SK-N-SH treated with all-trans-retinoic acid at 6 μM for 48 hours (cell line): ENCODE measurements around the gene LYRM9.

Experiments used
- ATAC-seq: fragments of 200-7000 bp; cut with Tn5 transposase; 3 replicates; pipeline ENCODE4 v1.9.1; 2020; ENCODE audit warnings: mild to moderate bottlenecking, moderate library complexity
- ARNTL ChIP-seq: fragments of 450-650 bp; formaldehyde crosslinking; IDR thresholded peaks from 2 replicates; pipeline ENCODE4 v1.5.0; 2020; ENCODE audit warnings: low read depth, mild to moderate bottlenecking, moderate library complexity, borderline replicate concordance
- BACH2 ChIP-seq: fragments of 250-450 bp; sonication (Bioruptor Pico); IDR thresholded peaks from 2 replicates; pipeline ENCODE4 v1.9.0; 2021; ENCODE audit warnings: mild to moderate bottlenecking, borderline replicate concordance
- CSDC2 ChIP-seq: fragments of 250-450 bp; sonication (Bioruptor Pico); IDR thresholded peaks from 2 replicates; pipeline ENCODE4 v1.5.0; 2020; ENCODE audit warnings: mild to moderate bottlenecking, moderate library complexity
- ESRRG ChIP-seq: fragments of 250-450 bp; sonication (Bioruptor Pico); IDR thresholded peaks from 2 replicates; pipeline ENCODE4 v1.6.1; 2021; ENCODE audit warnings: mild to moderate bottlenecking
- ISL1 ChIP-seq: fragments of 250-450 bp; sonication (Bioruptor Pico); IDR thresholded peaks from 2 replicates; pipeline ENCODE4 v2.1.2; 2022; ENCODE audit warnings: mild to moderate bottlenecking, moderate library complexity
- OSR1 ChIP-seq: fragments of 250-450 bp; sonication (Bioruptor Pico); IDR thresholded peaks from 2 replicates; pipeline ENCODE4 v1.8.0; 2022; ENCODE audit warnings: moderate library complexity, mild to moderate bottlenecking, inconsistent platforms
- PPARA ChIP-seq: fragments of 250-450 bp; sonication (Bioruptor Pico); IDR thresholded peaks from 2 replicates; pipeline ENCODE4 v1.5.0; 2020; ENCODE audit warnings: mild to moderate bottlenecking, borderline replicate concordance
- RARB ChIP-seq: fragments of 250-450 bp; sonication (Bioruptor Pico); IDR thresholded peaks from 2 replicates; pipeline ENCODE4 v1.8.0; 2021; ENCODE audit warnings: mild to moderate bottlenecking, moderate library complexity
- SNAI2 ChIP-seq: fragments of 250-450 bp; sonication (Bioruptor Pico); IDR thresholded peaks from 2 replicates; pipeline ENCODE4 v1.5.0; 2020; ENCODE audit warnings: mild to moderate bottlenecking, moderate library complexity
- TCF4 ChIP-seq: fragments of 250-450 bp; sonication (Bioruptor Pico); IDR thresholded peaks from 2 replicates; pipeline ENCODE4 v1.8.0; 2021; ENCODE audit warnings: mild to moderate bottlenecking, moderate library complexity, borderline replicate concordance
- TOX ChIP-seq: fragments of 250-450 bp; sonication (Bioruptor Pico); IDR thresholded peaks from 2 replicates; pipeline ENCODE4 v1.8.0; 2021; ENCODE audit warnings: mild to moderate bottlenecking, moderate library complexity, borderline replicate concordance
- ZC3H10 ChIP-seq: fragments of 250-450 bp; sonication (Bioruptor Pico); IDR thresholded peaks from 2 replicates; pipeline ENCODE4 v1.5.1; 2021; ENCODE audit warnings: mild to moderate bottlenecking, moderate library complexity
- ZFP30 ChIP-seq: fragments of 450-650 bp; formaldehyde crosslinking; IDR thresholded peaks from 2 replicates; pipeline ENCODE4 v1.5.0; 2022; ENCODE audit warnings: mild to moderate bottlenecking, moderate library complexity
- ZNF565 ChIP-seq: fragments of 450-650 bp; formaldehyde crosslinking; conservative IDR thresholded peaks from 2 replicates; pipeline ENCODE4 v1.5.0; 2020; ENCODE audit warnings: low read depth, mild to moderate bottlenecking, moderate library complexity
- ZNF70 ChIP-seq: fragments of 450-650 bp; formaldehyde crosslinking; IDR thresholded peaks from 2 replicates; pipeline ENCODE4 v1.5.0; 2020; ENCODE audit warnings: mild to moderate bottlenecking, moderate library complexity
- ZNF8 ChIP-seq: fragments of 450-650 bp; formaldehyde crosslinking; IDR thresholded peaks from 2 replicates; pipeline ENCODE4 v1.5.0; 2020; ENCODE audit warnings: mild to moderate bottlenecking, moderate library complexity
- TF ChIP-seq, protein P1 (sequence below): fragments of 250-450 bp; sonication (Bioruptor Pico); IDR thresholded peaks from 2 replicates; pipeline ENCODE4 v1.5.1; 2020; ENCODE audit warnings: low read depth, mild to moderate bottlenecking, moderate library complexity
- TF ChIP-seq, protein P2 (sequence below): fragments of 250-450 bp; sonication (Bioruptor Pico); IDR thresholded peaks from 2 replicates; pipeline ENCODE4 v1.5.0; 2020; ENCODE audit warnings: mild to moderate bottlenecking, moderate library complexity
- TF ChIP-seq, protein P3 (sequence below): fragments of 250-450 bp; sonication (Bioruptor Pico); IDR thresholded peaks from 2 replicates; pipeline ENCODE4 v1.5.1; 2021; ENCODE audit warnings: mild to moderate bottlenecking, moderate library complexity
- TF ChIP-seq, protein P4 (sequence below): fragments of 250-450 bp; sonication (Bioruptor Pico); IDR thresholded peaks from 2 replicates; pipeline ENCODE4 v1.8.0; 2021; ENCODE audit warnings: low read depth, mild to moderate bottlenecking, moderate library complexity, borderline replicate concordance

LYRM9 gene

DNA sequence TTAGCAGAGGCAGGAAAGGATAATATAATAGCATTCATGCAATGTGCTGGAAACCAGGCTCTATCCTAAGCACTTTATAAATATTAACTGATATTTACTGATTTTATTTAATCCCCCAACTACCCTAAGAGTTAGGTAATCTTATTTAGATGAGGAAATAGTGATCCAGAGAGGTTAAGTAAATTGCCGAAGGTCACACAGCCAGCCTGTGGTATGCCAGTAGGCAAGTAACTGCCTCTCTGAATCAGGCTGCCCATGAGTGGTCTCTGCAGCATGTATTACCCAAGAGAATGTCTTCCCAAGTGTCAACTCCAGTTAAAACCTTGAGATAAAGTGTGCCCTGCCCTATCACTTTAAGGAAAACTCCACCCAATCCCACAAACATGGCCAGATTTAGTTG is 25.3 kb upstream of the LYRM9 start:
- TF ChIP-seq, protein P1, sequence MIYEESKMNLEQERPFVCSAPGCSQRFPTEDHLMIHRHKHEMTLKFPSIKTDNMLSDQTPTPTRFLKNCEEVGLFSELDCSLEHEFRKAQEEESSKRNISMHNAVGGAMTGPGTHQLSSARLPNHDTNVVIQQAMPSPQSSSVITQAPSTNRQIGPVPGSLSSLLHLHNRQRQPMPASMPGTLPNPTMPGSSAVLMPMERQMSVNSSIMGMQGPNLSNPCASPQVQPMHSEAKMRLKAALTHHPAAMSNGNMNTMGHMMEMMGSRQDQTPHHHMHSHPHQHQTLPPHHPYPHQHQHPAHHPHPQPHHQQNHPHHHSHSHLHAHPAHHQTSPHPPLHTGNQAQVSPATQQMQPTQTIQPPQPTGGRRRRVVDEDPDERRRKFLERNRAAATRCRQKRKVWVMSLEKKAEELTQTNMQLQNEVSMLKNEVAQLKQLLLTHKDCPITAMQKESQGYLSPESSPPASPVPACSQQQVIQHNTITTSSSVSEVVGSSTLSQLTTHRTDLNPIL (CRISPR knock-in tag), result no peak
- TF ChIP-seq ZNF8, result peak; percentile 84
- no peak for ATAC-seq

DNA sequence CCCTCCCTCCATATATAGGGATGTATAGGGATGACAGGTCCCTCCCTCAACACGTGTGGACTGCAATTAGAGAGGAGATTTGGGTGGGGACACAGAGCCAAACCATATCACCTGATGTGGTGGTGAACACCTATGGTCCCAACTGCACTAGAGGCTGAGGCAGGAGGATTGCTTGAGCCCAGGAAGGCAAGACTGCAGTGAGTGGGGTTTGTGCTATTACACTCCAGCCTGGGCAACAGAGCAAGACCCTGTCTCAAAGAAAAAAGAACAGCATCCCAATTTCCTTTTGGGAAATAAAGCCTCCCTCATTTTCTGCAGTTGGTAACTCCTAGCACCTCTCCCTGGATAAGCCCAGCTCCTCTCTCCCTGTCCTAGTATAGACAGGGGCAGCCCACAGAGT is 23.8 kb upstream of the LYRM9 start:
- no peak for TF ChIP-seq ZFP30 (CRISPR knock-in tag)
- no peak for TF ChIP-seq BACH2
- TF ChIP-seq CSDC2, result no peak
- TF ChIP-seq, protein P2, sequence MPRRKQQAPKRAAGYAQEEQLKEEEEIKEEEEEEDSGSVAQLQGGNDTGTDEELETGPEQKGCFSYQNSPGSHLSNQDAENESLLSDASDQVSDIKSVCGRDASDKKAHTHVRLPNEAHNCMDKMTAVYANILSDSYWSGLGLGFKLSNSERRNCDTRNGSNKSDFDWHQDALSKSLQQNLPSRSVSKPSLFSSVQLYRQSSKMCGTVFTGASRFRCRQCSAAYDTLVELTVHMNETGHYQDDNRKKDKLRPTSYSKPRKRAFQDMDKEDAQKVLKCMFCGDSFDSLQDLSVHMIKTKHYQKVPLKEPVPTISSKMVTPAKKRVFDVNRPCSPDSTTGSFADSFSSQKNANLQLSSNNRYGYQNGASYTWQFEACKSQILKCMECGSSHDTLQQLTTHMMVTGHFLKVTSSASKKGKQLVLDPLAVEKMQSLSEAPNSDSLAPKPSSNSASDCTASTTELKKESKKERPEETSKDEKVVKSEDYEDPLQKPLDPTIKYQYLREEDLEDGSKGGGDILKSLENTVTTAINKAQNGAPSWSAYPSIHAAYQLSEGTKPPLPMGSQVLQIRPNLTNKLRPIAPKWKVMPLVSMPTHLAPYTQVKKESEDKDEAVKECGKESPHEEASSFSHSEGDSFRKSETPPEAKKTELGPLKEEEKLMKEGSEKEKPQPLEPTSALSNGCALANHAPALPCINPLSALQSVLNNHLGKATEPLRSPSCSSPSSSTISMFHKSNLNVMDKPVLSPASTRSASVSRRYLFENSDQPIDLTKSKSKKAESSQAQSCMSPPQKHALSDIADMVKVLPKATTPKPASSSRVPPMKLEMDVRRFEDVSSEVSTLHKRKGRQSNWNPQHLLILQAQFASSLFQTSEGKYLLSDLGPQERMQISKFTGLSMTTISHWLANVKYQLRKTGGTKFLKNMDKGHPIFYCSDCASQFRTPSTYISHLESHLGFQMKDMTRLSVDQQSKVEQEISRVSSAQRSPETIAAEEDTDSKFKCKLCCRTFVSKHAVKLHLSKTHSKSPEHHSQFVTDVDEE (CRISPR knock-in tag), result no peak
- TF ChIP-seq, protein P3, sequence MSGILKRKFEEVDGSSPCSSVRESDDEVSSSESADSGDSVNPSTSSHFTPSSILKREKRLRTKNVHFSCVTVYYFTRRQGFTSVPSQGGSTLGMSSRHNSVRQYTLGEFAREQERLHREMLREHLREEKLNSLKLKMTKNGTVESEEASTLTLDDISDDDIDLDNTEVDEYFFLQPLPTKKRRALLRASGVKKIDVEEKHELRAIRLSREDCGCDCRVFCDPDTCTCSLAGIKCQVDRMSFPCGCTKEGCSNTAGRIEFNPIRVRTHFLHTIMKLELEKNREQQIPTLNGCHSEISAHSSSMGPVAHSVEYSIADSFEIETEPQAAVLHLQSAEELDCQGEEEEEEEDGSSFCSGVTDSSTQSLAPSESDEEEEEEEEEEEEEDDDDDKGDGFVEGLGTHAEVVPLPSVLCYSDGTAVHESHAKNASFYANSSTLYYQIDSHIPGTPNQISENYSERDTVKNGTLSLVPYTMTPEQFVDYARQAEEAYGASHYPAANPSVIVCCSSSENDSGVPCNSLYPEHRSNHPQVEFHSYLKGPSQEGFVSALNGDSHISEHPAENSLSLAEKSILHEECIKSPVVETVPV (CRISPR knock-in tag), result no peak
- TF ChIP-seq, protein P4, sequence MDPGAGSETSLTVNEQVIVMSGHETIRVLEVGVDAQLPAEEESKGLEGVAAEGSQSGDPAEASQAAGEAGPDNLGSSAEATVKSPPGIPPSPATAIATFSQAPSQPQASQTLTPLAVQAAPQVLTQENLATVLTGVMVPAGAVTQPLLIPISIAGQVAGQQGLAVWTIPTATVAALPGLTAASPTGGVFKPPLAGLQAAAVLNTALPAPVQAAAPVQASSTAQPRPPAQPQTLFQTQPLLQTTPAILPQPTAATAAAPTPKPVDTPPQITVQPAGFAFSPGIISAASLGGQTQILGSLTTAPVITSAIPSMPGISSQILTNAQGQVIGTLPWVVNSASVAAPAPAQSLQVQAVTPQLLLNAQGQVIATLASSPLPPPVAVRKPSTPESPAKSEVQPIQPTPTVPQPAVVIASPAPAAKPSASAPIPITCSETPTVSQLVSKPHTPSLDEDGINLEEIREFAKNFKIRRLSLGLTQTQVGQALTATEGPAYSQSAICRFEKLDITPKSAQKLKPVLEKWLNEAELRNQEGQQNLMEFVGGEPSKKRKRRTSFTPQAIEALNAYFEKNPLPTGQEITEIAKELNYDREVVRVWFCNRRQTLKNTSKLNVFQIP (CRISPR knock-in tag), result no peak
- no peak for TF ChIP-seq SNAI2
- TF ChIP-seq ARNTL (CRISPR knock-in tag), result no peak
- no peak for TF ChIP-seq ZC3H10 (CRISPR knock-in tag)
- TF ChIP-seq ZNF70 (CRISPR knock-in tag), result no peak
- no peak for TF ChIP-seq ZNF8
- no peak for TF ChIP-seq TCF4 (CRISPR knock-in tag)
- no peak for ATAC-seq

DNA sequence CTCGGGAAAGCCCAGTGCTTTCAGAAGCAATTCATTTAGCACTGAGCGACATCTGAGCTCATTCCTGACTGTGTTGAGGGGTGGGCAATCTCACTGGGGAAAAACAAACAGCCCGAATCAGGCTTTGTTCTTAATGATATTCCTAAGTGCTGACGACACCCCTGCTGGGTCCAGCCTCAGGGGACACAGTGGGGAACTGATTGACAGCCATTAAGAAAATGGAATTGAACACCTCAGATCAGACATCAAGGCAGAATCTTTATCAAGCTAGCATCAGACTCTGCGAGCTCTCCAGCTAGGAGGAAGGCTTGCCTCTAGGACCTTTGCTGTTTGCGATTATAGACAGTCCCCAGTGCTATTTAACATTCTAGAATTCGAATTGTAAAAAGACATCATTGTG is 22.5 kb upstream of the LYRM9 start:
- TF ChIP-seq, protein P3 (CRISPR knock-in tag), result no peak
- TF ChIP-seq SNAI2, result no peak

DNA sequence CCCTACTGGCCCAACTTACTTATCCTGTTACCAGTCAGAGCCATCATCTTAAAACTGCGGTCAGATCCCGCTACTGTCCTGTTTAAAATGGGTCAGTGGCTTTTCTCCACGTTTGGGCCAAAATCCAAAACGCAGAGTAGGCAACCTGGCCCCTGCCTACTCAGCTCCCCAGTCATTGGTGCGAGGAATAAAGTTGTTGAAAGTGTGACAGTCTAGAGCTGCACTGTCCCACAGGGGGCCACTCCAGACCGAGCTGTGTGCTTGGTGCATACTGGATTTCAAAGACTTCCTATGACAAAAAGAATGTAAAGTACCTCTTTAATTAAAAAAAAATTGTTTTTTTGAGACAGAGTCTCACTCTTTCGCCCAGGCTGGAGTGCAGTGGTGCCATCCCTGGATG is 21.2 kb upstream of the LYRM9 start:
- no peak for ATAC-seq

More for the DNA sequence above, 22.5 kb upstream of the LYRM9 start:
- ATAC-seq, result no peak

DNA sequence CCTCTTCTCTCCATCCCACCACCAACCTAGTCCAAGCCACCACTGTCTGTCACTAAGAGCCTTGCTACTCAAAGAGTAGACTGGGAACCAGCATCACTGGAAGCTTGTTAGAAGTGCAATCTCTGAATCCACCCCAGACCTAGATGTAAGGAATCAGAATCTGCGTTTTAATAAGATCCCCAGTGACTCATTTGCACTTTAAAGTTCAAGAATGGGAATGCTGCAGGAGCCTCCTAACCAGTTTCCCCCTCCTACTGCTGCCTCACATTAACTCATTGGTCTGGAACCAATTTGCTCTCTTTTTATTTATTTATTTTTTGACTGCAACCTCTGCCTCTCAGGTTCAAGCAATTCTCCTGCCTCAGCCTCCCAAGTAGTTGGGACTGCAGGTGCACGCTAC is 19.8 kb upstream of the LYRM9 start:
- no peak for ATAC-seq
- TF ChIP-seq, protein P2 (CRISPR knock-in tag), result no peak
- TF ChIP-seq, protein P4 (CRISPR knock-in tag), result no peak
- TF ChIP-seq RARB (CRISPR knock-in tag) (no peak), ZFP30 (CRISPR knock-in tag) (no peak), ESRRG (CRISPR knock-in tag) (no peak), SNAI2 (no peak), TOX (CRISPR knock-in tag) (no peak), ISL1 (CRISPR knock-in tag) (no peak), ZNF70 (CRISPR knock-in tag) (no peak)

More for the DNA sequence above, 21.2 kb upstream of the LYRM9 start:
- TF ChIP-seq ZNF565 (CRISPR knock-in tag) (no peak), PPARA (no peak), BACH2 (no peak), OSR1 (CRISPR knock-in tag) (no peak), ARNTL (CRISPR knock-in tag) (no peak), RARB (CRISPR knock-in tag) (no peak)
- TF ChIP-seq, protein P1 (CRISPR knock-in tag), result no peak
